IgD-negative memory B cell (primary cell): Measurements from ENCODE around the gene TCAIM. TPM values are rescaled to one million over a fixed set of nuclear protein-coding genes. Genes with fewer than 3 reads are reported as not detected.
"Not testable (repeated sequence)": the region's sequence is repeated elsewhere in the genome, so short reads cannot be mapped to it uniquely, and the experiment has no call there.

Experiments
- H3K27ac Mint-ChIP-seq, 3 donors: one replicate each; pipeline ENCODE4 v1.8.0; 2020 to 2022; ENCODE audit warnings: mild to moderate bottlenecking in 3 of 3, mixed read lengths in 3 of 3, moderate library complexity in 1 of 3
- H3K27me3 Mint-ChIP-seq: one replicate; pipeline ENCODE4 v1.8.0; 2021; ENCODE audit warnings: mixed read lengths
- H3K36me3 Mint-ChIP-seq: one replicate; pipeline ENCODE4 v1.8.0; 2020; ENCODE audit warnings: mild to moderate bottlenecking, mixed read lengths
- H3K4me1 Mint-ChIP-seq, 3 donors: one replicate each; pipeline ENCODE4 v1.8.0; 2020 to 2022; ENCODE audit warnings: mixed read lengths in 3 of 3, mild to moderate bottlenecking in 1 of 3
- H3K4me3 Mint-ChIP-seq, 4 donors: one replicate each; pipeline ENCODE4 v1.8.0; 2020 to 2022; ENCODE audit warnings: mild to moderate bottlenecking in 4 of 4, mixed read lengths in 4 of 4, moderate library complexity in 3 of 4
- H3K9me3 Mint-ChIP-seq, 3 donors: one replicate each; pipeline ENCODE4 v1.8.0; 2020 to 2021; ENCODE audit warnings: mixed read lengths in 3 of 3, mild to moderate bottlenecking in 1 of 3
- polyA plus RNA-seq: library from polyadenylated mRNA; unstranded; fragments of 300-500 nt; fragmentation: Illumina TruSeq; gene quantifications from one replicate; pipeline ENCODE4 v1.2.3, GENCODE V29; 2021

TCAIM gene
- polyA plus RNA-seq, 1 donor from 2014 or later = 8.5 TPM

DNA sequence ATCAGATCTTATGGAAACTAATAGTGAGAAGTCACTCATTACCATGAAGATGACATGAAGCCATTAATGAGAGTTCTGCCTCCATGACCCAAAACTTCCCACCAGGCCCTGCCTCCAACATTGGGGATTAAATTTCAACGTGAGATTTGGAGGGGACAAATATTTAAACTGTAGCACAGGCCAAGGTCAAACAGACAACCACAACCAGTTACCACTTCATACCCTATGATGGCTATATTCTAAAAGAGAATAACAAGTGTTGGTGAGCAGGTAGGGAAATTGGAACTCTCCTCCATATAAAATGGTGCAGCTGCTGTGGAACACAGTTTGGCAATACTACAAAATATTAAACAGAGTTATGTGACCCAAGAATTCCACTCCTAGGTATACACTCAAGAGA, 36.9 kb downstream of the TCAIM start:
- H3K4me1 Mint-ChIP-seq = peaks cover 0 to 2% (median 0%) of the 10 kb centered on the region in 3 donors
- peaks cover 2% of the 10 kb centered on the region for H3K36me3 Mint-ChIP-seq
- H3K27me3 Mint-ChIP-seq = no peaks in the 10 kb centered on the region
- H3K9me3 Mint-ChIP-seq = peaks cover 2 to 9% (median 6%) of the 10 kb centered on the region in 3 donors
- H3K27ac Mint-ChIP-seq = no peak overlapping the region
- no peak overlapping the region for H3K4me3 Mint-ChIP-seq

DNA sequence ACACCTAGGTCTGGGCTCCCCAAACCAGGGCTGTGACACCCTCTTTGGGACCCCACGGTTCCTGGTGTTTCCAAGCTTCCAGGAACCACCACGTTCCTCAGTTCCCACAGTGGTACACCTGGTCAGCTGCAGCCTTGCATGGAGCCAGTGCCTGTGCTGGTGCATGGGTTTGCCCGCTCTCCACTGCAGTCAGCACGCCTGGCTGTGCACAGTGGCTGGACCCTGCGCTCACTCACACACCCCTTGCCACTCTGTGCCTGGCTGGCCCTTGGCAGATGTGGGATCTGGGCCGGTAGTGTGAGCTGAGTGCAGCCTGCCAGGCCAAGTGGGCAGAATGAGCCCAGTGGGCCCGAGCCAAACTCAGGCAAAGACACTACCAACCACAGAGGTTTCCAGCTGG, 48.8 kb downstream of the TCAIM start:
- Mint-ChIP-seq H3K36me3 (peaks cover 6% of the 10 kb centered on the region), H3K27ac (no peak overlapping the region), H3K9me3 (peaks cover 2 to 8% (median 6%) of the 10 kb centered on the region in 3 donors), H3K4me3 (no peak overlapping the region), H3K4me1 (peaks cover 0 to 2% (median 0%) of the 10 kb centered on the region in 3 donors), H3K27me3 (no peaks in the 10 kb centered on the region)

DNA sequence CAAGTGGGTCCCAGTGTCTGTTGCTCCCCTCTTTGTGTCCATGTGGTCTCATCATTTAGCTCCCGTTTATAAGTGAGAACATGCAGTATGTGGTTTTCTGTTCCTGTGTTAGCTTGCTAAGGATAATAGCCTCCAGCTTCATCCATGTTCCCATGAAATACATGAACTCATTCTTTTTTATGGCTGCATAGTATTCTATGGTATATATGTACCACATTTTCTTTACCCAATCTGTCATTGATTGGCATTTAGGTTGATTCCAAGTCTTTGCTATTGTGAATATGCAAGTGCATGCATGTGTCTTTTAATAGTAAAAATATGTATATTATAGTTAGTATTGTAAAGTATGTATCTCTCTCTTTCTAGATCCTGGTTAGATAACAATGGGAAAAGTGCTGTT, 53.9 kb downstream of the TCAIM start:
- Mint-ChIP-seq H3K9me3 (peaks cover 2 to 5% (median 5%) of the 10 kb centered on the region in 3 donors), H3K4me1 (no peaks in the 10 kb centered on the region), H3K27ac (peak overlapping the region in 1 of 3 donors; percentile 46), H3K4me3 (no peak overlapping the region), H3K36me3 (peaks cover 6% of the 10 kb centered on the region), H3K27me3 (no peaks in the 10 kb centered on the region)

DNA sequence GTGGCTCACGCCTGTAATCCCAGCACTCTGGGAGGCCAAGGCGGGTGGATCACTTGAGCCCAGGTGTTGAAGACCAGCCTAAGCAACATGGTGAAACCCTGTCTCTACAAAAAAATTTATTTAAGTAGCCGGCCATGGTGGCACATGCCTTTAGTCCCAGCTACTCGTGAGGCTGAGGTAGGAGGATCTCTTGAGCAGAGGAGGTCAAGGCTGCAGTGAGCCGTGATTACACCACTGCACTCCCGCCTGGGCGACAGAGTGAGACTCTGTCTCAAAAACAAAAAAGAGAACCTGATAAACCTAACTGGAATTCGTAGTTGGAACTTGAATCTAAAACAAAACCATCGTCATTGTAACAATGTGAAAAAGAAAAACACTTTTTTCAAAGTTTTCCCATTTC, 57.1 kb downstream of the TCAIM start:
- no peak overlapping the region for H3K4me3 Mint-ChIP-seq
- no peaks in the 10 kb centered on the region for H3K4me1 Mint-ChIP-seq
- no peak overlapping the region for H3K27ac Mint-ChIP-seq
- H3K9me3 Mint-ChIP-seq = peaks cover 0 to 5% (median 2%) of the 10 kb centered on the region in 3 donors
- no peaks in the 10 kb centered on the region for H3K27me3 Mint-ChIP-seq
- peaks cover 6% of the 10 kb centered on the region for H3K36me3 Mint-ChIP-seq

DNA sequence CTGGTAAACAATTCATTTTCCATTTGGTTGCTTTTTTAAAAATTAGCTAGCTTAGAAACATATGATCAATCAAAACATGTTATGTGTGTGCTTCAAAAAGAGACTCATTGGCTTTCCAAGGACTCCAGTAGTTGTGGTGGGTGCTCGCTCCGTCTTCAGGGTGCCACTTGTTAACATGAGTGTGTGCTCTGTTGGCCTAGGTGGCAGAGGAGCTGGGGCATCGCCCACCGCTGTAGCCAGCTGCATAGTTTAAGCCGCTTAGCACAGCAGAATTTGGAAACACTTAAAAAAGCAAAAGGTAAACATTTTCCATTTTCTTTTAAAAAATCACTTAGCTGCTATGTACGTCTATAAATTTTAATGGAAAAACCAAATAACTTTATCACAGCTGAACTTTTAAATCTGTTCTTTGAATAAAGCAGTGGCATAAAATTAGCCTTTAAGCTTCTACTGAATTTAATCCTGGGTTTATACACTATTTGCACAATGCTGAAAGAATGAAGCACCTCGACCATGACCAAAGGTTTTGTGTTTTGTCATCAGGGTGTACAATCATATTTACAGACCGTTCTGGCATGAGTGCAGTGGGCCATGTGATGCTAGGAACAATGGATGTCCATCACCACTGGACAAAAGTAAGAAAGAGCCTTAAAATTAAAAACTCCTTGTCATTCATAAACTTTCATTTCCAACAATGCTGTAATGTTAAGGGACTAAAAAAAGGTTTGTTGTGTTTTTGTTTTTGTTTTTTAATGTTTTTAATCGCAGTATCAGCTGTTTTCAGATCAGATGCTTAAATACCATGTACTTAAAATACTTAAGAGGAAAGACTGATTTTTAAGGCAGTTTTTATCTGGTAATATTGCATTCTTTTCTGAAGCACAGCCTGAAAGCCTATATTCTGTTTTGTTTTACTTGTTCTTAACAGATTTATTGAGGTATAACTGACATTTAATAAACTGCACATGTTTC, 57.9 kb downstream of the TCAIM start:
- Mint-ChIP-seq H3K27me3 (no peaks in the 10 kb centered on the region), H3K36me3 (peaks cover 5% of the 10 kb centered on the region), H3K4me3 (no peak overlapping the region), H3K27ac (no peak overlapping the region), H3K4me1 (no peaks in the 10 kb centered on the region), H3K9me3 (peaks cover 0 to 5% (median under 1%) of the 10 kb centered on the region in 3 donors)

DNA sequence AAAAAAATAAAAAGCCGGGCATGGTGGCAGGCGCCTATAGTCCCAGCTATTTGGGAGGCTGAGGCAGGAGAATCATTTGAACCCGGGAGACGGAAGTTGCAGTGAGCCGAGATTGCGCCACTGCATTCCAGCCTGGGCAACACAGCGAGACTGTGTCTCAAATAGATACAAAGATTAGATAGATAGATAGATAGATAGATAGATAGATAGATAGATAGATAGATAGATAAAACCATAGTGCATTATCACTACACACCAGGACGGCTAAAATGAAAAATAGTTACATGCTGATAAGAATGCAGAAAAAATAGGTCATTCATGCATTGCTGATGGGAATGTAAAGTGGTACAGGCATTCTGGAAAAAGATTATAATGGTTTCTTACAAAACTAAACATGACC, 59.7 kb downstream of the TCAIM start:
- not testable (repeated sequence) for H3K4me3 Mint-ChIP-seq, H3K4me1 Mint-ChIP-seq, H3K27ac Mint-ChIP-seq, H3K27me3 Mint-ChIP-seq, H3K36me3 Mint-ChIP-seq, H3K9me3 Mint-ChIP-seq

DNA sequence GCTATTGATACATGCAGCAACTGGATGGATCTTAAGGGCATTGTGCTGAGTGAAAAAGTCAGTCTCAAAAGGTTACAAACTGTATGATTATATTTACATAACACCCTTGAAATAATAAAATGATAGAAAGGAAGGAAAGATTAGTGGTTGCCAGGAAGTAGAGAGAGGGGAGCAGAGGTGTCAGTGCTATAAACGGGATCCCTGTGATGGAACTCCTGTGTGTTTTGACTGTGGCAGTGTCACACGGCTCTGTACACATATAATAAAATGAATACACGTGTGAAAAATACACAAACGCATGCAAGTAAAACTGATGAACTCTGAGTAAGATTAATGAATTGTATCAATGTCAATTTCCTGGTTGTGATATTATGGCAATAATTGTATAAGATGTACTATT, 60.3 kb downstream of the TCAIM start:
- no peaks in the 10 kb centered on the region for H3K4me1 Mint-ChIP-seq
- no peaks in the 10 kb centered on the region for H3K27me3 Mint-ChIP-seq
- H3K36me3 Mint-ChIP-seq = peaks cover 6% of the 10 kb centered on the region
- no peaks in the 10 kb centered on the region for H3K9me3 Mint-ChIP-seq
- no peak overlapping the region for H3K27ac Mint-ChIP-seq
- no peak overlapping the region for H3K4me3 Mint-ChIP-seq

DNA sequence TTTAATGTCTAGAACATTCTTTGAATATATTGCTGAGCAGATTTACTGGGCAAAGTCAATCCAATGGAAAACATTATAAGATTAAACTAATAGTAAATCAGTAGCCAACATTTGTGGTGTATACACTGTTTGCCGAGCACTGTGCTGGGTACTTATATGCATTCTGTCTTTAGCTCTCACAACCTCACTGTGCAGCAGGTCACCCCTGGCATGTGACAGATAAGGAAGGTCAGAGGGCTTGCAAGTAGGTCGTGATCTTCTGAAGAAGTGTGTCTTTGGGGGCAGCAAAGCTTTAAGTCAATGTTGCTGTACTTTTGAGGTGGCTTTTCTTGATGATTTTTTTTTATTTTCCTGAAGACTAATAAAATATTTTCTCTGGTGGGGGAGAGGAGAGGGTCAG, 62.2 kb downstream of the TCAIM start:
- no peak overlapping the region for H3K4me3 Mint-ChIP-seq
- H3K36me3 Mint-ChIP-seq = peaks cover 11% of the 10 kb centered on the region
- no peaks in the 10 kb centered on the region for H3K9me3 Mint-ChIP-seq
- no peak overlapping the region for H3K27ac Mint-ChIP-seq
- H3K4me1 Mint-ChIP-seq = no peaks in the 10 kb centered on the region
- no peaks in the 10 kb centered on the region for H3K27me3 Mint-ChIP-seq

DNA sequence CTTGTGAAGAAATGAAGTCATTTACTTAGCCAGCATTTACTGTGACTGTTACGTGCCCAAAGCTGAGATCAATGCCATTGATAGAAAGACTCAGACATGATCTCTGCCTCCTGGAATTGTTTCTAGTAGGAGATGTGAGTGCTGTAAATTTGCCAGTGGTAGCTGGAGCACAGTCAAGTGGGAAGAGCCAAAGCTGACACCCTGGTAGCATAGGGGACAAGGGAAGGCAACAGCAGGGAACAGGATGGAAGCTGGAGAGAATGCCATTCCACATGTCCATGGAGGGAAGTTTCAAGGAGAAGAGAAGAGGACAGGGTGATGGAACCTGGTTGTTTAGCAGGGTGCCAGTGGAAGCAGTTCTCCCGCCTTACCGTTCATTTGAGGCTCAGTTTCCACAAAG, 64.0 kb downstream of the TCAIM start:
- H3K27ac Mint-ChIP-seq = no peak overlapping the region

DNA sequence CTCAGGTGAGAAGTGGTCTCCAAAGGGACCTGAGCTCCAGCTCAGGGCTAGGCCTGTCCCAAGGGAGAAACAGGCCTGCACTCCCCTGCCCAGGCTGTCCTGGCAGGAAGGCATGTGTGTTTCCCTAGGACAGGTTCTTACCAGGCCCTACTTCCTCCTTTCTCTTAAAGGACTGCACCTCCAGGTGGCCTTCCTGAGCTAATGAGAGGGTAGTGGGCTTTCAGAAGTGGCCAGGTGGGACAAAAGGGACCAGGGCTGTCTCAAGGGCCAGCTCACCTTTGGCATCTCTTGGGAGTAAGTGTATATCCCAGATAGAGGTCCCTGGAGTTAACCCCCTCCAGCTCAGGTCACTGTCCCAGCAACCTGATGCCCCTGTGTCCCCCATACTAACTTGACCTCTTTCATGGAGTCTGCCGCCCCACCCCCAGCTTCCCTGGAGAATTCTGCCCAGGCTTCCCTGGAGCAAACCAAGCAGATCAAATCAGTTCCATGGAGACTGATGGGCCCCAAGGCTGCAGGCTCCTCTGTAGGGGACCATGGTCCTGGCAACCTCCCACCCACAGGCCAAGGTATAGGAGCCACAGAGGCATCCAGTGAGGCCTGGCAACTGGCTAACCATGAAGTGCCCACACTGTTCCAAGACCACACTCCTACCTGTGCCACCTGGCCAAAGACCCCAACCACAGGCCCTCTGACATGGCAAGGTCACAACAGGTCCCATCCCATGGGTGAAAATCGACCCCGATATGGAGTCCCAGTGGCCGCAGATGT, 71.3 kb downstream of the TCAIM start:
- Mint-ChIP-seq H3K27me3 (no peaks in the 10 kb centered on the region), H3K9me3 (no peaks in the 10 kb centered on the region), H3K27ac (no peak overlapping the region), H3K36me3 (no peaks in the 10 kb centered on the region), H3K4me1 (no peaks in the 10 kb centered on the region), H3K4me3 (no peak overlapping the region)

More for the DNA sequence above, 64.0 kb downstream of the TCAIM start:
- Mint-ChIP-seq H3K4me3 (no peak overlapping the region), H3K9me3 (no peaks in the 10 kb centered on the region), H3K36me3 (peaks cover 9% of the 10 kb centered on the region), H3K27me3 (no peaks in the 10 kb centered on the region), H3K4me1 (no peaks in the 10 kb centered on the region)

DNA sequence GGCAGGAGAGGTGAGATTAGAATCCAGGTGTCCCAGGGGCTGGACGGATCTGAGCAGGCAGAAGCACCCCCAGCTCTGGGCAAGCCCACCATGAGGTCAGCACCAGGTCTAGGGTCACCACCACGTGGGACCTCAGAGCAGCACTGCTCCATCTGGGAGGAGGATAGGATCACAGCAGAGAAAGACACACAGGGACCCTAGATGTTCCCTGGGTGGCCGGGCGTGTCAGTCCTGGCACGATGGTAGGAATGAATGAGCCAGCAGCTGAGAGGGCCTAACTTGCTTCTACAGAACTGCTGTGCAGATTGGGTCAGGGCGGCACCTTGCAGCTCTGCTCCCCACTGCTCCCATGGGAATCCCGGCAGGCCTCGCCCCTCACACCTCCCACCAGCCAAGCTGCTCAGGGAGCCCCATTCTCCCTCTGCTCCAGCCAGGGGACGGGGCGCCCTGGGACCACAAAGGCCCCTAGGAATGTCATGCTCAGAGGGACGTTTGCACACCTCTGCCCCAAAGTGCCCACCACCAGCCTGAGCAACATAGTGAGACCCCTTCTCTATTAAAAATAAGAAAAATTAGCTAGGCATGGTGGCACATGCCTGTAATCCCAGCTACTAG, 72.6 kb downstream of the TCAIM start:
- H3K9me3 Mint-ChIP-seq = no peaks in the 10 kb centered on the region
- no peaks in the 10 kb centered on the region for H3K27me3 Mint-ChIP-seq
- no peaks in the 10 kb centered on the region for H3K4me1 Mint-ChIP-seq
- H3K4me3 Mint-ChIP-seq = no peak overlapping the region
- H3K27ac Mint-ChIP-seq = no peak overlapping the region
- no peaks in the 10 kb centered on the region for H3K36me3 Mint-ChIP-seq

DNA sequence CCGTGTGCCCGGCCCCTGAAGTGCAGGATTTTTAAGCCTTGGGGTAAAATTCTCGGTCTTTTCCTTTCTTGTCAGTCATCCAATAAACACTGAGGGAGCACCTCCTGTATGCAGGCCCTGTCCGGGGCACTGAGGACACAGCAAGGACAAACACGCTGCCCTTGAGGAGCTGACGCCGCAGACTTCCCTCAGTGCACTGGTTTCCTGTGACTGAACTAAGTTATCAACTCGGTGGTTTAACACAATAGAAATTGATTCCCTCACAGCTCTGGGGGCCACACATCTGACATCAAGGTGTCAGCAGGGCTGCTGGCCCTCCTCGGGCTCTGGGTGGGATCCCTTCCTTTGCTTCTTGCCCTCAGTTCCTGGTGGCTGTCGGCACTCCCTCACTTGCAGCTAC, 73.8 kb downstream of the TCAIM start:
- no peak overlapping the region for H3K27ac Mint-ChIP-seq
- no peaks in the 10 kb centered on the region for H3K36me3 Mint-ChIP-seq
- H3K27me3 Mint-ChIP-seq = no peaks in the 10 kb centered on the region
- no peaks in the 10 kb centered on the region for H3K4me1 Mint-ChIP-seq
- no peaks in the 10 kb centered on the region for H3K9me3 Mint-ChIP-seq
- H3K4me3 Mint-ChIP-seq = no peak overlapping the region

DNA sequence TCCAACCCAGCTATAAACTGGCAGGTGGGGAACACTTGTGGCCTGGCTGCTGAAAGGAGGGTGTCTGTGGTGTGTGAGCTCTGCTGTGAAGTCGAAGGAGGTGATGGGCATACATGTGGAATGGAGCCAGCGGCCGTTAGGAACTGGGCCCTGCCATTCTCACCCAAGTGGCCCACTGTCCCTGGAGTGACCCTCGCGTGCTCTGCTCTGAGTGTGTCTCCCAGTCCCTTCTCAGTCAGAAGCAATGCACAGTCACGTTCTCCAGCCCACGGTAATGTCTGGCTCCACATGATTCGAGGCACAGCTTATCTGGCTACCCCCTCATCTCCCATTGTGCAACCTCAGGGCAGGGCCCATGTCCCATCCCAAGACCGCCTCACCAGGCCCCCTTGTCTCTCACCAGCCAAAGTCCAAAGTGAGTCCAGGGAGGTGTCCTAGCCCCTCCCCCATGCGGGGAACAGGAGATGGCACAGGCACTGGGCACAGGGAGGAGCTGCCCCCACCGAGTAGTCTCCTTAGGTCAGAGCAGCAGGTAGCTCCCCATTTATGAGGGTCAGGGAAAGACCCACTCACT, 76.0 kb downstream of the TCAIM start:
- no peak overlapping the region for H3K27ac Mint-ChIP-seq
- H3K4me1 Mint-ChIP-seq = no peaks in the 10 kb centered on the region
- H3K4me3 Mint-ChIP-seq = no peak overlapping the region
- H3K36me3 Mint-ChIP-seq = no peaks in the 10 kb centered on the region
- H3K9me3 Mint-ChIP-seq = no peaks in the 10 kb centered on the region
- H3K27me3 Mint-ChIP-seq = no peaks in the 10 kb centered on the region

DNA sequence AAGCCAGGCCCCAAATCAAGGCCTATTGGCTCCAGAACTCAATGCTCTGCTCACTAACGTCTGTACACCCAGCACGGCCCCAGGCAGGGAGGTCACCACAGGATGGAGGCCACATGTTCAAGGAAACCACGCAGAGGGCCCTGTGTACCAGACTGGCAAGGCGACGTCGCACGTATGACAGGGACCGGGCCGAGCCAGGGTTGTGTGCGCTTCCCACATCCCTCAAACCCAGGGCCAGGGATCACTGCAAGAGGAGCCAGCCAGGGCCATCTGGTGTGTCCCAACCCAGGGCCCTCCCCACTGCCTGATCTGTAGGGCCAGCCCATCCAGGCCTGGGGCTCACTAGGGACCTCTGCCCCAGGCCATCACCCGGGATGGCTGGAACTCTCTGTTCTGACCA, 76.9 kb downstream of the TCAIM start:
- H3K9me3 Mint-ChIP-seq = no peaks in the 10 kb centered on the region
- no peaks in the 10 kb centered on the region for H3K4me1 Mint-ChIP-seq
- H3K4me3 Mint-ChIP-seq = no peak overlapping the region
- H3K27me3 Mint-ChIP-seq = no peaks in the 10 kb centered on the region
- H3K36me3 Mint-ChIP-seq = no peaks in the 10 kb centered on the region
- H3K27ac Mint-ChIP-seq = no peak overlapping the region
